Umbilical cord (tissue), 2 donors: ENCODE measurements around the gene ARSB. TPM values are rescaled to one million over a fixed set of nuclear protein-coding genes. Genes with fewer than 3 reads are reported as not detected.
"Not testable (repeated sequence)": the region's sequence is repeated elsewhere in the genome, so short reads cannot be mapped to it uniquely, and the experiment has no call there.

Experiments used
- DNase-seq: peaks from one replicate; pipeline ENCODE4 v3.0.0-alpha.2; 2015; ENCODE audit warnings: low spot score
- total RNA-seq: library from RNA; depleted of rRNA; stranded (reverse); fragments of >200 nt; gene quantifications from one replicate; pipeline ENCODE4 v1.2.3, GENCODE V29; 2014; ENCODE audit warnings: low replicate concordance; ENCODE audit not compliant: insufficient read depth

ARSB gene
- total RNA-seq, 1 donor from 2014 or later: 24.6 TPM

DNA sequence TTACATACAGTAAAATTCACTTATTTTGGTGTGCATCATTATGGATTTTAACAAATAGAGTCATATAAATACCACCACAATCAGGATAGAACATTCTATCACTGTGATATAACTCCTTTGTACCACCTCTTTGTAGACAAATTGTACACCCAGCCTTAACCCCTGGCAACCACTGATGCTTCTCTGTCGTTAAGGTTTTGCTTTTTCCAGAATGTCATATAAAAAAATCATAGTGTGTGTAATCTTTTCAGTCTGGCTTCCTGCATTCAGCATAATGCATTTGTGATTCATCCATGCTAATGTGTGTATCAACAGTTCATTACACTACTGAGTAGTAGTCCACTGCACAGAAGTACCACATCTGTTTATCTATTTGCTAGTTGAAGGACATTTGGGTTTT lies 81.2 kb downstream of the ARSB start:
- DNase-seq: no peak

DNA sequence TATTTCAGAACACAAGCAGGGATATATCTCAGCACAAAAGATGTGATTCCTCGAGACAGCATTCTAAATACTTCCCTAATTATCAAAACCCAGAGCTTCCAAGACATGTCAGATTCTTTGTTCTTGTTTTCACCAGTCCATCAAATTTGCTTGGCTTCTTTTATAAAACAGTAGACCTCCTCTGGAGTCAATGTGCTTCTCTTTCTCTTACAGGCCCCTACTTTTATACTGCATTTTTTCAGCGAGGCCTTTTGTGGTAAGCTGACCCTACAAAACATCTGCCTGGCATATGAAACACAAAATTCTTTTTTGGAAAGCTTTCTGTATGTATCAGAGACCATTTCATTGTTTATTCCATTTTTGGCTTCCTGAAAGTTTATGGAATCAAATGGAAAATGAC lies 81.8 kb downstream of the ARSB start:
- DNase-seq: no peak

GRCh38 chr5:78899922-78900362 lies 85.2 kb downstream of the ARSB start:
- no peak for DNase-seq

GRCh38 chr5:78896132-78896531 lies 89.0 kb downstream of the ARSB start:
- peak; percentile 53 for DNase-seq

- DNase-seq: no peak
These were observed 89.5 kb downstream of the ARSB start for GRCh38 chr5:78895616-78896015.

DNA sequence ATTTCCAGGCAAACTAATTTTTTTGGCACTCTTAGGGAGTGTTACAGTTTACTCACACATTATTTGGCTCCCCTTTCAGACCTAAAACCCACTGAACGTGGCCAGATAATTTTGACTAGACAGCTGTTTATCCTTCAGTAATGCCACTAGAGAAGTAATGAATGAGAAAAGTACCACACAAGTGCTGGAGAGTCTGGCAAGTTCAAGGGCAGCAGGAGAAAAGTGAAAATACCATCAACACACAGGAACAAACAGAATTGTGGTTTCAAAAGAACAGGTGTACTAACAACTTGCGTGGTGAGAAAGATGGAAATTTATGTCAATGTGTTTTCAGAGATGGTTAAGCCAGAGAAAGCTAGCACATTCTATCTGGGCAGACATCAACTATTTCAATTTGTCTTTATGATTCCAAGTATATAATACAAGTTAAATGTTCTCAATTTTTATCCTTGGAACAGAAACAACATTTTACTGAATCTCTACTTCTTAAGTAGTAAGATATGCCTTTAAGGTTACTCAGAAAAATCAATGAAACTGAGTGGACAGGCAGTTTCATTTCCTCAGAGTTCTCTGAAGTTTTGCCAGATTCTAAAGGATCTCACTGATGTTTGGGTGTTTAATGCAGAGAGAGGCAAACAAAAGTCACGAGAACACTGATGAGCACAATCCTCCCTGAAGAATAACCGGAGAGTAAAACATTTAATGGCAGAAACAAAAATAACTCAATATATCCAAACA lies 91.0 kb downstream of the ARSB start:
- peak; percentile 52 for DNase-seq

- DNase-seq: no peak
These were observed 94.3 kb downstream of the ARSB start for GRCh38 chr5:78890667-78891379.

DNA sequence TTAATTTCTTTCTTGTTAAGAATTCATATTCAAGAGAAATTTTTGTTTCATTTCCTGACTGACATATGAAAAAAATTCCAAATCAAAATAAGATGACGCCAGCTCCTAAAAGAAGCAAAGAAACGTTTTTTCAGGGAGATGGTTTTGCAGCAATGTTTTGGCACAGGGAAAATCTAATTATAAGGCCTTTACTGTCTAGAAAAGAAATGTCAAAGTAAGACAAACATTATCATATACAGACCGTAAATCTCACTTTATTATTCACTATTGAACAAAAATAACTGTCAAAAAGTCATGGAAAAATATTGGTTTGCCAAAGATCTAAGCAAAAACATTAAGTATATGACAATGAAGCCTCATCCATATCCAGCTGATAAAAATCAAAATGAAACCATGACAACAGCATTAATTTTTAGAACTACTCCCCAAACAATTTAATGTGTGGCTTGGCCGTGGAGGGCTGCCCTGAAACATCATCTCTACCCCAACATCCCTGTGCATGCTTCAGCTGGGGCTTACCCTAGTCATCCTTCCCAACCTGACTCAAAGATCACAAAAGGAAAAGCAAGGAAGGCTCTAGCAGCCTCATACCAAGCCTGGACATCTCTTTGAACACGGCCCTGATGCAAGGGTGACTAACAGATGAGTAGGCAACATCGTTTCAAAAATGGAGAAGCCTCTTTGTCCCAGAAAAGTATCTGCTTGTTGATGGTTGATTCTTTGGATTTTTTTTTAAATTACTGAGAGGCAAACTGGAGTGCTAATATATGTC lies 95.6 kb downstream of the ARSB start:
- DNase-seq: no peak

GRCh38 chr5:78888580-78889368 lies 96.3 kb downstream of the ARSB start:
- no peak for DNase-seq

DNA sequence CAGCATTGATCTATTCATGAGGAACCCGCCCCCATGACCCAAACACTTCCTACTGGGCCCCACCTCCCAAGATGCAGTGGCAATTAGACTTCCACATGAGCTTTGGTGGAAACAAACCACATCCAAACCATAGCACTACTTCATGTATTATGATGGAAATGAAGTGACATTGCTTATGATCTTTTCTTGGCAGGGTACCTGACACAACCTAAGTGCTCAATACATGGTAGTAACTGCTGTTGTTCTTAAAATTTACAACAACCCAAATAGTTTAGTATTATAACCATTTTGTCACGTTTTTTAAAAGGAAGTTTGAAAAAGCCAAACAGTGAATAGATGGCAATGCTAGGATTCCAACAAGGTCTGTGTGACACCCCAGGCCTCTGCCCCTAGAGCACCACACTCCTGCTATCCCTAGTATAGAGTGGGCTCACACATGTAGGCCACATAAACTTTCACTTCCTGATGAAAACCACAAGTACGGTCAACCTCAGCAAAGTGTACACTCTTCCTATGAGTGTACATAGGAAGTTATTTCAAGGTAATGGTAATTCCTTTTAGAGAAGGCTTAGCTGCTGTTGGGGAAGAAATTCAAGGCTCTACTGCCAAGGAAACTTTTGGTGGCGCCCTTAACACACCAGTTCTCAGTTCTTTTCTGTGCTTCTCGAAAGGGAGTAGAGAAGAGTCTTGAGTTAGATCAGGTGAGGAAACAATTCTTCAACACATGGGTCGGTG lies 97.6 kb downstream of the ARSB start:
- no peak for DNase-seq

DNA sequence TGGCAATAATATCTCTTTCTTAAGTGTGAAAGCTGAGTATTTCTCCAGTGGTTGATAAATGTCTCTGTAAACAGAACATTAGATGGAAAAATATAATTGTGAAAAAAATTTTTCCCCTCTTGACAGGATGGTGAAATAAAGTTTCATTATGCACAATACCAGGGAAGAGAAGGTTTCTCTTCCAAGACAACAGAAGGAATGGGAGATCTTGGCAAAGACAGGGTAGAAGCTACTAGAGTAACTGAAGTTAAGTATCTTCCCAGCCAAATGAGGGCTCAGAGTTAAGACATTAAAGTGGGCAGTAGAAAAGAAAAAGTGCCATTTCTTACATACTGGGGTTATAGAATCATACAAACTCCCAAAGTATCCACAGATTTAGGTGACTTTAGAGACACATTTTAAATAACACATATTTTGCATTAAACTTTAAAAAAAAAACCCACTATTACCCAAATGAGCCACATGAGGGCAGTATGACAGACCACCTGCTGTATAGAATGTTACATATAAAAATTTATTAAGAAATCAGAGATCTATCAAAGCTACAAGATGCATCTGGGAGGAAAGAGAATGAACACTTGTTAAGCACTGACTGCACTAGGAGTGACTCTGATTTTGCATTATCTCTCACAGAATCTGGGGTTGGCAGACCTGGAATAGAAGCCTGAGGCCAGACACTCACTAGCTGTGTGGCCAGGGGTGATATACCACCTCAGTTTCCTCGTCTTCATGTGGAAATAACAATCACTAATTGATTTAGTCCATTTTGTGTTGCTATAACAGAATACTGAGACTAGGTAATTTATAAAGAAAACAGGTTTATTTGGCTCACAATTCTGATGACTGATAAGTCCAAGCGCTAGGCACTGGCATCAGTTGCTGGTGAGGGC lies 98.5 kb downstream of the ARSB start:
- no peak for DNase-seq

DNA sequence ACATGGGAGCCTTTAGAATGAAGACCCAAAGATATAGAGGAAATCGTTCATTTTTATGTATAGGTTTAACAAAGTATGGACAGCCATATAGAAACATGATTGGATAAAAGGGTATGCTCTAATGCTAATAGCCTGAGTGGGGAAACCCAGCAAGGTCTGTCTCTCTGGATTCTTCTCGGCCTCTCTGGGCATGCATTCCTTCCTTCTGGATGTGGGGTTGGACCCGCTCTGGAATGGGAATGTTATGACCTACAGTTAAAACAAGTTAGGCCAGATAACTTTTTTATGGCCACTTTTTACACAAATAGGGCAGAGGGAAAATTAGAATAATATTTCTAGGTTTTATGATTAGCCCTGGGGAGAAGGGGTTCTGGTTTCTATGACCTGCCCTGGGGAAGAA lies 103.2 kb downstream of the ARSB start:
- no peak for DNase-seq

GRCh38 chr5:78879516-78879915 lies 105.6 kb downstream of the ARSB start:
- no peak for DNase-seq

DNA sequence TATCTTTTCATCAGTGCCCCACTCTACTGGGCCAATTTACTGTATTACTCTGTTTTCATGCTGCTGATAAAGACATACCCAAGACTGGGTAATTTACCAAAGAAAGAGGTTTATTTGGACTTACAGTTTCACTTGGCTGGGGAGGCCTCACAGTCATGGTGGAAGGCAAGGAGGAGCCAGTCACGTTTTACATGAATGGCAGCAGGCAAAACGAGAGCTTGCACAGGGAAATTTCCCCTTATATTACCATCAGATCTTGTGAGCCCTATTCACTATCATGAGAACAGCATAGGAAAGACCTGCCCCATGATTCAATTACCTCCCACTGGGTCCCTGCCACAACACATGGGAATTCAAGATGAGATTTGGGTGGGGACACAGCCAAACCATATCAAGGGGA lies 119.0 kb downstream of the ARSB start:
- not testable (repeated sequence) for DNase-seq

DNA sequence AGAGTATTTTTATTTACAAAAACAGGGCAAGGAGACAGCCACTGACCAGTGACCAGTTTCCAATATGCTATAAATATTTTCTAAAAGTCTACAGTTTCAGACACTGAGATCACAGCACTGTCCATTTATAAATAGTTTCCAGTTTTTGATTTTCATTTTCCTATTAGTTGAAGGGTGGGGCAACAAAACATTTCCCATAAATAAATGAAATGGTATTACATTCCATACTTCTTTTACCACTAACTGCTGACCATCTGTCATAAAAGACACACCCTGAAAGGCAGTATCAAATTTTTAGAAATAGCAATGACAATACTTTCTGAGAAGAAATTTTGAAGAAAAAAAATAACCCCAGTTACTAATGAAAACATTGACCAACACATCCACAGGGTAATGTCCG lies 126.7 kb downstream of the ARSB start:
- DNase-seq: no peak

GRCh38 chr5:78855026-78855425 lies 130.1 kb downstream of the ARSB start:
- DNase-seq: no peak

- not testable (repeated sequence) for DNase-seq
These were observed 133.2 kb downstream of the ARSB start for GRCh38 chr5:78851891-78852290.

DNA sequence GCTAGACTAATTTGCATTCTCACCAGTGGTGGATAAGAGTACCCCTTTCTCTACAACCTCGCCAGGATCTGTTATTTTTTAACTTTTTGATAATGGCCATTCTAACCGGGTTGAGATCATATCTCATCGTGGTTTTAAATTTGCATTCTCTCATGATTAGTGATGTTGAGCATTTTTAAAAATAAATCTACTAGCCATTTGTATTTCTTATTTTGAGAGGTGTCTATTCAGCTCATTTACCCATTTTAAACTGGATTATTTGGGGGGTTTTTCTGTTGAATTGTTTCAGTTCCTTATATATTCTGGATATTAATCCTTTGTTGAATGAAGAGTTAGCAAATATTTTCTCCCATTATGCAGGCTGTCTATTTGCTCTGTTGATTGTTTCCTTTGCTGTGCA lies 139.6 kb downstream of the ARSB start:
- DNase-seq: no peak

GRCh38 chr5:78843436-78843835 lies 141.7 kb downstream of the ARSB start:
- DNase-seq: no peak

- no peak for DNase-seq
These were observed 143.3 kb downstream of the ARSB start for GRCh38 chr5:78841767-78842166.
